Esophagus muscularis mucosa (tissue), 4 donors: ENCODE measurements around the gene B3GALNT2.

Experiments used
- EP300 ChIP-seq: sonication (generic); formaldehyde crosslinking; IDR thresholded peaks from one replicate; pipeline ENCODE4 v1.6.1; 2017; ENCODE audit warnings: antibody characterized with exemption
- POLR2A ChIP-seq: fragments of 450-650 bp; IDR thresholded peaks from one replicate; pipeline ENCODE4 v1.6.1; 2017; ENCODE audit warnings: antibody characterized with exemption, moderate library complexity, mild to moderate bottlenecking, low read depth
- POLR2AphosphoS5 ChIP-seq, 2 donors: sonication (generic); formaldehyde crosslinking; IDR thresholded peaks; one replicate each; pipeline ENCODE4 v1.6.1; 2017; ENCODE audit warnings: antibody characterized with exemption in 2 of 2
- TF ChIP-seq, protein P1 (sequence below), 3 experiments: fragments of 200-600 bp in 2 of 3; fragments of 450-650 bp in 1 of 3; sonication (generic) in 2 of 3; IDR thresholded peaks; one replicate each; pipeline ENCODE4 v1.5.1; 2017 to 2019; ENCODE audit warnings: antibody characterized with exemption in 3 of 3, mild to moderate bottlenecking in 2 of 3, moderate library complexity in 1 of 3

DNA sequence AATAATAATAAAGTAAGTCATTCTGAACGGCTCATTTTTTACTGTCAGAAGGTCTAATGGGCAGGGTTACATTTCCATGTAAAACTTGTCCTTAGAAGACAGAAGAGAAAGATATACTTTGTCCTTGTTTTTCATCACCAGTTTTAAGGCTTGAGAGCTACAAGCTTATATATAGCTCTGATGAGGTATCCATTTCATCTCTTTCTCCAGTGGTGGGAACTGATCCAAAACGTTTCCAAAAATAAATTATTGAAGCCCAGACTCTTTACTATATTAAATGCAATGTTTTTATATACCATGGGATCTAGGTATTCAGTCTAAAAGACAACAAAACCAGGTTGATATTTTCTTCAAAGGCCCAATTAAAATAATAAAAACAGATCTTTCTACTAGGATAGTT, 8.7 kb downstream of the B3GALNT2 start:
- TF ChIP-seq POLR2A (no peak), POLR2AphosphoS5 (IDR thresholded peaks at IDR 0.05) (no peak), EP300 (no peak)
- TF ChIP-seq, protein P1, sequence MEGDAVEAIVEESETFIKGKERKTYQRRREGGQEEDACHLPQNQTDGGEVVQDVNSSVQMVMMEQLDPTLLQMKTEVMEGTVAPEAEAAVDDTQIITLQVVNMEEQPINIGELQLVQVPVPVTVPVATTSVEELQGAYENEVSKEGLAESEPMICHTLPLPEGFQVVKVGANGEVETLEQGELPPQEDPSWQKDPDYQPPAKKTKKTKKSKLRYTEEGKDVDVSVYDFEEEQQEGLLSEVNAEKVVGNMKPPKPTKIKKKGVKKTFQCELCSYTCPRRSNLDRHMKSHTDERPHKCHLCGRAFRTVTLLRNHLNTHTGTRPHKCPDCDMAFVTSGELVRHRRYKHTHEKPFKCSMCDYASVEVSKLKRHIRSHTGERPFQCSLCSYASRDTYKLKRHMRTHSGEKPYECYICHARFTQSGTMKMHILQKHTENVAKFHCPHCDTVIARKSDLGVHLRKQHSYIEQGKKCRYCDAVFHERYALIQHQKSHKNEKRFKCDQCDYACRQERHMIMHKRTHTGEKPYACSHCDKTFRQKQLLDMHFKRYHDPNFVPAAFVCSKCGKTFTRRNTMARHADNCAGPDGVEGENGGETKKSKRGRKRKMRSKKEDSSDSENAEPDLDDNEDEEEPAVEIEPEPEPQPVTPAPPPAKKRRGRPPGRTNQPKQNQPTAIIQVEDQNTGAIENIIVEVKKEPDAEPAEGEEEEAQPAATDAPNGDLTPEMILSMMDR (IDR thresholded peaks at IDR 0.05) = no peak
